AML-193 (cell line): ENCODE results near the gene DDX17.
A peak's percentile ranks its signal among the peaks of the same experiment; 100 is the strongest.

Experiments used
- DNase-seq, 2 experiments: peaks; one replicate each; lab custom pipeline; 2025; lab: John Stamatoyannopoulos, UW

DDX17 gene

GRCh38 chr22:38465673-38466490, 40.2 kb downstream of the DDX17 start:
- DNase-seq: no peak

- DNase-seq: no peak
Measured at GRCh38 chr22:38464992-38465672, 41.0 kb downstream of the DDX17 start.

- DNase-seq: no peak
Measured at GRCh38 chr22:38462960-38463784, 42.9 kb downstream of the DDX17 start.

DNA sequence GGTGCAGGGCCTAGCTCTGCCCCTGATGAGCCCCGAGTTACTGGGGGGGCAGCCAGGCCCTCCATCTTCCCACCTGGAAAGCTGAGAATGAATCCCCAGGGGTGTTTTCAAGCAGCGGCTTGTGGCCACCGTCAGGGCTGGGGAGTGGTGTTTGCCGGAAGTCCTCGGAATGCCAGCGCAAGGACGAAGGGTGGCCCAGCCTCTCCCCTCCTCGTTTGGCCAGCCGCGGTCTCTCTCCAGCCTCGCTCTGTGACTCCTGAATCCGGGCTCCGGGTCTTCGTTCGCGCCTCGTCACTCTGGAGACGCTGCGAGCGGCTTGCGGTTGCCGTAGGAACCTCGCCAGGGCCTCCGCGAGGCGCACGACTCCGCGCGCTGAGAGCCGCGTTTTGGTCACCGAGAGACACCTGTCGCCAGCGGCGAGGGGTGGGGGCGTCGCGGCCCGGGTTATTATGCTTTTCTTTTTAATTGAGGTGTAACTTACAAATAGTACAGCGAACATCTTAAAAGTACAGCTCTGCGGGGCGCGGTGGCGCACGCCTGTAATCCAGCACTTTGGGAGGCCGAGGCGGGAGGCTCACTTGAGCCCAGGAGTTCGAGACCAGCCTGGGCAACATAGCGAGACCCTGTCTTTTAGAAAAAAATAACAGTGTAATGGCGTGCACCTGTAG, 44.6 kb downstream of the DDX17 start:
- DNase-seq: peak; percentile 9 to 17

GRCh38 chr22:38461057-38461413, 45.1 kb downstream of the DDX17 start:
- no peak for DNase-seq

- no peak for DNase-seq
Measured at GRCh38 chr22:38460426-38460840, 45.7 kb downstream of the DDX17 start.

- DNase-seq: no peak
Measured at GRCh38 chr22:38456841-38457699, 49.0 kb downstream of the DDX17 start.

DNA sequence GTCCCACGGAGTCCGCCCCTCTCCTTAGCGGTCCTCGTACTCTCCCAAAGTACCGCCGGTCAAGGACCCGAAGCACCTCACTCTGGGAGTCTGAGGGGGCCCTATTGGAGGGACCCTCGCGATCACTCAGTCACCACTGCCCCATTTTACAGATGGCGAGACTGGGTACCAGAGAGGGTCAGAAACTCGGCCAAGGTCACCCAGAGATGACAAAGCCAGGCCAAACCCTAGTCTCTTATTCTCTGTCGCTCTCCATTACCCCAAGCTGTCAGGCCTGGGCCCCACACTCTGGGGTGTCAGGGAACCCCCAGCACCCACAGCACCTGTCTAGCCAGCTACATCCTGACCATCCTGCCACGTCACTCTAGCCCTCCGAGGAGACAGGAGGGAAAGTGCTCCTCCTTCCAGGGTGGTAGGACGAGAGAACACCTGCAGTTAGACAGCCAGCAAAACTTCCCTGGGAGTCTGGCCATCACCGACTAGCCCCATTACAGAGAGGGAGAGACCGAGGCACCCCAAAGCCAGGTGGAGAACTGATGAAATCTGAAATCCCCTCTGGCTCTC, 49.8 kb downstream of the DDX17 start:
- no peak for DNase-seq

GRCh38 chr22:38455530-38456271, 50.4 kb downstream of the DDX17 start:
- DNase-seq: no peak

DNA sequence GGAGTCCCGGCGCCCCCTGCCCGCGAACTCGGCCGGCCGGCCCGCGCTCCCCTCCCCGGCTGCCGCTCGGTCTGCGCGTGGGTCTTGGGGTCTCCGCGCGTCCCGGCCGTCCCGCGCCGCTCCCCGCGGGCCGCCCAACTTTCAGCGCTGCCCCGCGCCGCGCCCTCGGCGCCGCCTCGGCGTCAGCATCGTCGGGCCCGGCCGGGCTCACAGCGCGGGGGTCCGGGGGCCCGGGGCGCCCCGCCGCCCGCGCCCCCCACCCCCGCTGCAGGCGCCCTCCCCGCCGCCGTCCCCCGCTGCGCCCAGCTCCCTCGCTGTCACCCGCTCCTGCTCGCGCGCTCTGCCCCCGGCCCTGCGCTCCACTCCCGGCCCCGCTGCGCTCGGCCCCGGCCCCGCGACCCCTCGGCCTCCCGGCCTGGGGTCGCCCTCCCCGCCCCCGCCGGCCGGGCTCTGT, 51.0 kb downstream of the DDX17 start, which contains the start of gene KCNJ4:
TSS of gene KCNJ4 (minus strand) at position 124 of the 454 bp plus-strand sequence. CDS start 27,067 bp downstream, outside the sequence.
- no peak for DNase-seq

- no peak for DNase-seq
Measured at GRCh38 chr22:38454353-38455075, 51.6 kb downstream of the DDX17 start.

DNA sequence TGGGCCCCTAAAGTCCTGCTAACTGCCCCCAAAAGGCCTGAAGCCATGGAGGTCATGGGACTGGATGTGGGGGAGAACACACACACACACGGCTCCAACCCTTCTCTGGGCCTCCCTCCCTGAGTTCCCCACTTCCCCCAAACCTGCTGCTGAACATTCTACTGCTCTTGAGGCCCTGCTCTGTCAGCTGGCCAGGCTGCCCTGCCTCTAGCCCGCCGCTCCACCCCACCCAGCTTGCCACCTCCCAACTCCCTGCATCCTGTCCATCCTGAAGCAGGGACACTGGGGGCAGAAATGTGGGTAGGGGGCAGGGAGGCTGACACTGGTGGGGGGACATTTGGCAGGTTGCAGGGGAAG, 52.1 kb downstream of the DDX17 start:
- no peak for DNase-seq

DNA sequence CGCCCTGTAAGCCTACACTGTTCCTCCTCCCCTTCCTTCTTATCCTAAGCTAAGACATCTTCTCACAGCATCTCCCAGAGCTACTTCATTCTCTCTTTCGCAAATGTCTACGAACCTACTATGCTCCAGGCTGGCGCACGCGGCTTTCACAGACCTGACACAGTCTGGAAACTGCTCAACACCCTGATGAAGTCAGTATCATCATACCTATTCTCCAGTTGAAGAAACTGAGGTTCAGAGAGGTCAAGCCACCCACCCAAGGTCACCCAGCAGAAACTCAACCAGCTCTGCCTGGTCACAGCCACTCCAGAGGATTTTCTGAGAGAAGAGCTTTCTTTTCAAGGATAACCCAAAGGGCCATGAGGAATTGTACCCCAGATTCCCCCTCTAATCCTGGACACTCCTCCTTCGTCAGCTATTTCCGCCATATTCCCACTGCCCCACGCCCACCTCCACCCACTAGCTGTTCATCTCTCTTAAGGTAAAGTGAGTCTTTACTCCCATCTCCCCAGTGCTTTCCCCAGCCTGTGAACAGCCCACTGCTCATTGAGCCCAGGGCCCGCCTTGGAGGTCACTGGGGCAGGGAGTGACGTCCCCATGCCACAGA, 52.9 kb downstream of the DDX17 start:
- no peak for DNase-seq

DNA sequence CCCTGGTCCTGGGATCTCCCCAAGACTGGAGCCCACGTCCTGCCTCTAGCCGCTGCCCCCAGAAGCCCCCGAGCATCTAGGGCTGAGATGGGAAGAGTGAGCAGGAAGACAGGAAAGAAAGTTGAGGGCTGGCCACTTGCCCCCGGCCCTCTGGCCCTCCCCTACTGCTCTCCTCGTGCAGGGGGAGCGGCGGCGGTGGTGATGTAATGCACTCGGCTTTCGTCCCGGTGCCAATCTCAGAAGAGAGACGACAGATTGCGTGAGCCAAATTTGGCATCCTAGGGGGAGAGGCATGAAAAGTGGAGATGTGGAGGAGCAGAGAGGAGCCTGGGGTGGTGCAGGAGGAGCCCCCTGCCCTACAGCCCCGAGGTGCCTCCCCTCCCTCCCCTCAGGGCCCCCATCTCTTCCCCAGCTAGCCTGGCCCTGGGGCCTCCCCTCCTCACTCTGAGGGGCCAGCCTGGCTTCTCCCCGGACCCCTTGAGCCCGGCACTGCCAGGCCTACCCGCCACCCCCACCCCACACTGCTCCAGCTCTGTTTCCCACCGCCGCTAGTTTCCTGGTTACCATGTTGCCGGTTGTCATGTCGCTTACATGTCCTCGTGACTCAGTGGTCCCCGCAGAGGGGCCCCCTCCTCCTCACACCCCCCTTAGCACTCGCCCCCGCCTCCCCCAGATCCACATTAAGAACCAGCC, 53.6 kb downstream of the DDX17 start:
- no peak for DNase-seq

DNA sequence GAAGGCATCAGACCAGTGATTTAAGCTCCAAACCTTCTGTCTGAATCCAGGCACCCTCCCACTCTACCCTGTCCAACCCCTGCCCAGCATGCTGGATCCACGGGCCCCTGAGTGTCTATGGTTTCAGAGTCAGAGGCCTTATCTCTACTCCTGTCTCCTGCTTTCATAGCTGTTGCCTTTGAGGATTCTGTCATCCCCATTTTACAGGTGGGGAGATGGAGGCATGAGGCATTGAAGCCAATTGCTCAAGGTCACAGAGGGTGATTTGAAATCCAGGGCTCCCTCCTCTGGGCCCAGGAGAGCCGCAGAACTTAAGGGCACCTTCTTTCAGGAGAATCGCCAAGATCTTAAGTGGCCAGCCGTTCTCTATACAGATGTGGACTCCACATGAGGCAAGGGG, 54.2 kb downstream of the DDX17 start:
- DNase-seq: no peak

GRCh38 chr22:38451404-38451803, 54.7 kb downstream of the DDX17 start:
- no peak for DNase-seq

DNA sequence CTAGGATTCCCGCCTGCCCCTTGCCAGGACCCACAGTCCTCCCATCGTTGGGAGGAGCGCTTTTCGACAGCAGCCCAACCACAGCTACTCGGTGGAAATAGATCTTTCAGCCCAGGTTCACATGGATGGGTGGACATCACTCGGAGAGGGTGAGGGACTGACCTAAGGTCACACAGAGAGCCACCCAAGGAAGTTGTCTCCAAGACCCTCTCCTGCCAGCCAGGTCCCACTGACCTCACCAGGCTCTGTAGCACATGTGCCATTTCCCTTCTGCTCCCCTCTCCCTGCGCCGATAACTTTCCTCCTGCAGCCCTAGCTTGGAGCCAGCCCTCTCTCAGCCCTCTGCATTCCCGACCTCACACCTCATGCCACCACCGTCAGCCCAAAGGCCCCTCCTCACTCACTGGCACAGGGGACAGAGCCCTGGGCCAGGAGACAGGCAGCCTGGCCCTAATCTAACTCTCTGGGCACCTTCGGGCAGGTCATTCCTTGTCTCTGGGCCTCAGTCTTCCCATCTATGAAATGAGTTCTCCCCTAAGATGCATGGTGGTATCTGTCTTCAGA, 55.8 kb downstream of the DDX17 start:
- no peak for DNase-seq

GRCh38 chr22:38449776-38450175, 56.3 kb downstream of the DDX17 start:
- no peak for DNase-seq
